Fibroblast of lung (primary cell): ENCODE results near the gene HEPACAM. TPM values are rescaled to one million over a fixed set of nuclear protein-coding genes. Genes with fewer than 3 reads are reported as not detected.
A peak's percentile ranks its signal among the peaks of the same experiment; 100 is the strongest.

ENCODE experiments used
- DNase-seq, 2 donors: peaks; one replicate each; pipeline versions ENCODE4 v3.0.0 to v3.0.0-alpha.2; 2010; ENCODE audit warnings: low read depth in 2 of 2
- H2AFZ ChIP-seq: 2 replicates; pipeline ENCODE4 v1.5.1; 2012; ENCODE audit warnings: low read length, control low read depth, inconsistent platforms
- H3K27ac ChIP-seq: 2 replicates; pipeline ENCODE4 v1.5.1; 2011; ENCODE audit warnings: low read length, control low read depth; ENCODE audit not compliant: insufficient read depth
- H3K27me3 ChIP-seq: 2 replicates; pipeline ENCODE4 v1.5.1; 2011; ENCODE audit warnings: mild to moderate bottlenecking, low read length; ENCODE audit not compliant: control insufficient read depth, insufficient read depth
- H3K36me3 ChIP-seq: 2 replicates; pipeline ENCODE4 v1.5.1; 2011; ENCODE audit warnings: low read length; ENCODE audit not compliant: control insufficient read depth, insufficient read depth
- H3K4me1 ChIP-seq: 2 replicates; pipeline ENCODE4 v1.5.1; 2011; ENCODE audit warnings: low read length; ENCODE audit not compliant: control insufficient read depth, insufficient read depth; ENCODE audit errors: extremely low read depth
- H3K4me2 ChIP-seq: 2 replicates; pipeline ENCODE4 v1.5.1; 2011; ENCODE audit warnings: low read length, control low read depth; ENCODE audit not compliant: insufficient read depth; ENCODE audit errors: extremely low read depth
- H3K4me3 ChIP-seq, 4 experiments: fragments of 200-600 bp in 1 of 4; sonication (generic) in 1 of 4; replicated peaks in 1 of 4; 2 replicates each; pipeline ENCODE4 v1.5.1; 2011 to 2016; ENCODE audit warnings: low read length in 4 of 4, low read depth in 3 of 4, mild to moderate bottlenecking in 3 of 4, control low read depth in 2 of 4, inconsistent platforms in 1 of 4, mixed read lengths in 1 of 4; ENCODE audit not compliant: insufficient read depth in 1 of 4; ENCODE audit errors: control extremely low read depth in 1 of 4
- H3K79me2 ChIP-seq: 2 replicates; pipeline ENCODE4 v1.5.1; 2012; ENCODE audit warnings: mild to moderate bottlenecking, low read length, inconsistent platforms; ENCODE audit not compliant: control insufficient read depth, insufficient read depth
- H3K9ac ChIP-seq: 2 replicates; pipeline ENCODE4 v1.5.1; 2011; ENCODE audit warnings: mild to moderate bottlenecking, low read length, control low read depth; ENCODE audit not compliant: insufficient read depth
- H3K9me3 ChIP-seq: 2 replicates; pipeline ENCODE4 v1.5.1; 2012; ENCODE audit warnings: low read depth, low read length; ENCODE audit not compliant: control insufficient read depth, insufficient read depth
- H4K20me1 ChIP-seq: 2 replicates; pipeline ENCODE4 v1.5.1; 2011; ENCODE audit warnings: low read length; ENCODE audit not compliant: control insufficient read depth, insufficient read depth; ENCODE audit errors: extremely low read depth
- CTCF ChIP-seq, 2 donors: IDR thresholded peaks in 1 of 2; conservative IDR thresholded peaks in 1 of 2; 1 replicate in 1 of 2; 2 replicates in 1 of 2; pipeline ENCODE4 v1.5.1; 2011 to 2012; ENCODE audit warnings: low read length in 2 of 2, control low read depth in 1 of 2, inconsistent platforms in 1 of 2, low read depth in 1 of 2, mild to moderate bottlenecking in 1 of 2
- EZH2 ChIP-seq: IDR thresholded peaks from 2 replicates; pipeline ENCODE4 v1.5.1; 2012; ENCODE audit warnings: low read length, control low read depth, mild to moderate bottlenecking; ENCODE audit errors: missing control alignments
- polyA plus RNA-seq, 2 donors: library from polyadenylated mRNA; depleted of rRNA in 1 of 2; stranded (reverse) in 1 of 2; unstranded in 1 of 2; fragments of >200 nt; gene quantifications; 2 replicates each; pipeline ENCODE4 v1.2.1, GENCODE V29; 2011 to 2012; ENCODE audit warnings: missing spikeins in 1 of 2
- total RNA-seq: library from RNA; depleted of rRNA; stranded (reverse); fragments of >200 nt; gene quantifications from 2 replicates; pipeline ENCODE4 v1.2.1, GENCODE V29; 2014

HEPACAM gene
- total and polyA plus RNA-seq, 2 donors (not counting 1 experiment from before 2014, with no cell fraction given), result under 0.01 to 0.11 TPM

GRCh38 chr11:124884869-124885479 lies 50.9 kb downstream of the HEPACAM start:
- H3K27ac ChIP-seq, result no peak overlapping the region
- TF ChIP-seq CTCF (conservative IDR thresholded peaks at IDR 0.05 in 1 of 2, IDR thresholded peaks at IDR 0.05 in 1 of 2; ENCODE audit: low read depth in 1 of 2, low read length in 2 of 2), result no peak
- no peak for TF ChIP-seq EZH2
- peaks cover 4% of the 10 kb centered on the region for H3K4me1 ChIP-seq
- no peaks in the 10 kb centered on the region for H3K9me3 ChIP-seq
- no peak overlapping the region for H3K4me2 ChIP-seq
- H3K9ac ChIP-seq, result no peak overlapping the region
- H4K20me1 ChIP-seq, result no peaks in the 10 kb centered on the region
- H3K36me3 ChIP-seq, result no peaks in the 10 kb centered on the region
- H3K27me3 ChIP-seq, result no peaks in the 10 kb centered on the region
- H3K79me2 ChIP-seq, result no peaks in the 10 kb centered on the region
- H2AFZ ChIP-seq, result no peak overlapping the region
- no peak for DNase-seq
- H3K4me3 ChIP-seq, result no peak overlapping the region

- no peaks in the 10 kb centered on the region for H3K79me2 ChIP-seq
- H2AFZ ChIP-seq, result no peak overlapping the region
- no peak for DNase-seq
- H3K9ac ChIP-seq, result no peak overlapping the region
- H3K27me3 ChIP-seq, result no peaks in the 10 kb centered on the region
- no peaks in the 10 kb centered on the region for H4K20me1 ChIP-seq
- peaks cover 4% of the 10 kb centered on the region for H3K4me1 ChIP-seq
- no peak overlapping the region for H3K4me3 ChIP-seq
- no peaks in the 10 kb centered on the region for H3K9me3 ChIP-seq
- no peak for TF ChIP-seq CTCF (conservative IDR thresholded peaks at IDR 0.05 in 1 of 2, IDR thresholded peaks at IDR 0.05 in 1 of 2; ENCODE audit: low read depth in 1 of 2, low read length in 2 of 2)
- TF ChIP-seq EZH2, result no peak
- H3K27ac ChIP-seq, result no peak overlapping the region
- no peaks in the 10 kb centered on the region for H3K36me3 ChIP-seq
- no peak overlapping the region for H3K4me2 ChIP-seq
Observed at GRCh38 chr11:124884340-124884739, 51.5 kb downstream of the HEPACAM start.

- H3K9me3 ChIP-seq, result no peaks in the 10 kb centered on the region
- H3K4me1 ChIP-seq, result peaks cover 4% of the 10 kb centered on the region
- peak in 1 of 2 donors; percentile 51 for DNase-seq
- H3K79me2 ChIP-seq, result no peaks in the 10 kb centered on the region
- no peaks in the 10 kb centered on the region for H3K27me3 ChIP-seq
- no peak for TF ChIP-seq CTCF (conservative IDR thresholded peaks at IDR 0.05 in 1 of 2, IDR thresholded peaks at IDR 0.05 in 1 of 2; ENCODE audit: low read depth in 1 of 2, low read length in 2 of 2)
- no peak for TF ChIP-seq EZH2
- no peaks in the 10 kb centered on the region for H4K20me1 ChIP-seq
- no peak overlapping the region for H3K9ac ChIP-seq
- peak overlapping the region; percentile 37 for H3K4me2 ChIP-seq
- no peak overlapping the region for H3K27ac ChIP-seq
- H3K36me3 ChIP-seq, result no peaks in the 10 kb centered on the region
- no peak overlapping the region for H3K4me3 ChIP-seq
- peak overlapping the region; percentile 48 for H2AFZ ChIP-seq
Observed at GRCh38 chr11:124882339-124883071, 53.3 kb downstream of the HEPACAM start.
